CD4-positive, alpha-beta T cell (primary cell): ENCODE measurements around the gene NT5DC1. TPM values are rescaled to one million over a fixed set of nuclear protein-coding genes. Genes with fewer than 3 reads are reported as not detected.

Source experiments
- ATAC-seq: fragments of 200-7000 bp; cut with Tn5 transposase; one replicate; pipeline ENCODE4 v1.10.0; 2022; ENCODE audit warnings: mild to moderate bottlenecking; ENCODE audit not compliant: poor library complexity
- CTCF ChIA-PET: fragments of 350-600 bp; sonication (Branson Sonifier 250); formaldehyde crosslinking; loops from one replicate; lab custom pipeline; 2021; ENCODE audit warnings: antibody characterized with exemption, inconsistent platforms; lab: Charles Lee
- POLR2A ChIA-PET: fragments of 350-600 bp; sonication (Branson Sonifier 250); formaldehyde crosslinking; loops from one replicate; lab custom pipeline; 2021; ENCODE audit warnings: antibody characterized with exemption, inconsistent platforms; lab: Charles Lee
- DNase-seq, 14 experiments: peaks; one replicate each; pipeline ENCODE4 v3.0.0-alpha.2; 2013 to 2020; ENCODE audit warnings: mixed read lengths in 2 of 14
- H3K27ac ChIP-seq, 2 donors: one replicate each; pipeline versions ENCODE4 v1.5.1 to v1.7.0; 2013; ENCODE audit warnings: low read length in 2 of 2, low read depth in 1 of 2, mild to moderate bottlenecking in 1 of 2
- H3K27me3 ChIP-seq, 2 experiments: 1 replicate in 1 of 2; 2 replicates in 1 of 2; pipeline versions ENCODE4 v1.6.1 to v1.7.0; 2013; ENCODE audit warnings: low read length in 2 of 2, control low read depth in 1 of 2, mild to moderate bottlenecking in 1 of 2, moderate library complexity in 1 of 2; ENCODE audit not compliant: insufficient read depth in 2 of 2, control insufficient read depth in 1 of 2
- H3K36me3 ChIP-seq: one replicate; pipeline ENCODE4 v1.6.1; 2013; ENCODE audit warnings: low read length, control low read depth; ENCODE audit not compliant: insufficient read depth
- H3K4me1 ChIP-seq: one replicate; pipeline ENCODE4 v1.6.1; 2013; ENCODE audit warnings: low read length, control low read depth; ENCODE audit not compliant: insufficient read depth
- H3K4me3 ChIP-seq: one replicate; pipeline ENCODE4 v1.5.1; 2013; ENCODE audit warnings: mild to moderate bottlenecking, low read length, moderate library complexity
- H3K9me3 ChIP-seq, 2 experiments: 1 replicate in 1 of 2; 2 replicates in 1 of 2; pipeline versions ENCODE4 v1.6.1 to v1.7.0; 2013; ENCODE audit warnings: low read length in 2 of 2, mild to moderate bottlenecking in 2 of 2, control low read depth in 1 of 2, moderate library complexity in 1 of 2; ENCODE audit not compliant: control insufficient read depth in 1 of 2, insufficient read depth in 1 of 2
- H3K27ac Mint-ChIP-seq: one replicate; pipeline ENCODE4 v1.8.0; 2020; ENCODE audit warnings: mixed read lengths
- H3K27me3 Mint-ChIP-seq: one replicate; pipeline ENCODE4 v1.8.0; 2021; ENCODE audit warnings: mixed read lengths
- H3K36me3 Mint-ChIP-seq: one replicate; pipeline ENCODE4 v1.8.0; 2021; ENCODE audit warnings: low read depth, mixed read lengths
- H3K4me1 Mint-ChIP-seq: one replicate; pipeline ENCODE4 v1.8.0; 2021; ENCODE audit warnings: low read depth, mixed read lengths
- H3K4me3 Mint-ChIP-seq: one replicate; pipeline ENCODE4 v1.8.0; 2020; ENCODE audit warnings: mild to moderate bottlenecking, mixed read lengths
- H3K9me3 Mint-ChIP-seq: one replicate; pipeline ENCODE4 v1.8.0; 2020; ENCODE audit warnings: mixed read lengths
- intact Hi-C, 2 experiments: fragments of 100-400 bp; cut with DNase I in 1 of 2; cut with micrococcal nuclease in 1 of 2; formaldehyde crosslinking; loops; one replicate each; pipeline versions ENCODE4 v1.15.1 to v1.9.0; 2023 to 2025; cut with DNase I, micrococcal nuclease
- total RNA-seq, 174 experiments: library from RNA in 2 of 174; stranded (reverse) in 2 of 174; gene quantifications; one replicate each; pipeline ENCODE4 v1.2.3 and lab custom pipeline; 2021 to 2026
- TF ChIP-seq, protein P1 (sequence below): fragments of 200-600 bp; IDR thresholded peaks from one replicate; pipeline ENCODE4 v1.8.0; 2022; ENCODE audit warnings: antibody characterized with exemption, mild to moderate bottlenecking

Gene NT5DC1
- total RNA-seq, 2 experiments from 2014 or later = 24.2 to 27.2 TPM

- DNase-seq (no peak), ATAC-seq (no peak)
- TF ChIP-seq, protein P1, sequence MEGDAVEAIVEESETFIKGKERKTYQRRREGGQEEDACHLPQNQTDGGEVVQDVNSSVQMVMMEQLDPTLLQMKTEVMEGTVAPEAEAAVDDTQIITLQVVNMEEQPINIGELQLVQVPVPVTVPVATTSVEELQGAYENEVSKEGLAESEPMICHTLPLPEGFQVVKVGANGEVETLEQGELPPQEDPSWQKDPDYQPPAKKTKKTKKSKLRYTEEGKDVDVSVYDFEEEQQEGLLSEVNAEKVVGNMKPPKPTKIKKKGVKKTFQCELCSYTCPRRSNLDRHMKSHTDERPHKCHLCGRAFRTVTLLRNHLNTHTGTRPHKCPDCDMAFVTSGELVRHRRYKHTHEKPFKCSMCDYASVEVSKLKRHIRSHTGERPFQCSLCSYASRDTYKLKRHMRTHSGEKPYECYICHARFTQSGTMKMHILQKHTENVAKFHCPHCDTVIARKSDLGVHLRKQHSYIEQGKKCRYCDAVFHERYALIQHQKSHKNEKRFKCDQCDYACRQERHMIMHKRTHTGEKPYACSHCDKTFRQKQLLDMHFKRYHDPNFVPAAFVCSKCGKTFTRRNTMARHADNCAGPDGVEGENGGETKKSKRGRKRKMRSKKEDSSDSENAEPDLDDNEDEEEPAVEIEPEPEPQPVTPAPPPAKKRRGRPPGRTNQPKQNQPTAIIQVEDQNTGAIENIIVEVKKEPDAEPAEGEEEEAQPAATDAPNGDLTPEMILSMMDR = no peak
- Mint-ChIP-seq H3K4me3 (no peak overlapping the region), H3K4me1 (no peaks in the 10 kb centered on the region), H3K9me3 (no peaks in the 10 kb centered on the region), H3K27me3 (peaks cover 9% of the 10 kb centered on the region), H3K27ac (no peak overlapping the region), H3K36me3 (no peaks in the 10 kb centered on the region)
- Histone ChIP-seq H3K9me3 (no peaks in the 10 kb centered on the region), H3K36me3 (no peaks in the 10 kb centered on the region), H3K27me3 (no peaks in the 10 kb centered on the region), H3K4me3 (no peak overlapping the region), H3K27ac (no peak overlapping the region), H3K4me1 (no peaks in the 10 kb centered on the region)
- intact Hi-C loops = no loop called here
- ChIA-PET CTCF (no interaction called here), POLR2A (no interaction called here)
Measured at GRCh38 chr6:116073765-116074440, 26.8 kb upstream of the NT5DC1 start.

- Mint-ChIP-seq H3K27ac (no peak overlapping the region), H3K27me3 (peaks cover 11% of the 10 kb centered on the region), H3K4me3 (no peak overlapping the region), H3K36me3 (no peaks in the 10 kb centered on the region), H3K9me3 (no peaks in the 10 kb centered on the region), H3K4me1 (no peaks in the 10 kb centered on the region)
- Histone ChIP-seq H3K4me1 (no peaks in the 10 kb centered on the region), H3K9me3 (no peaks in the 10 kb centered on the region), H3K27me3 (no peaks in the 10 kb centered on the region), H3K4me3 (no peak overlapping the region), H3K27ac (no peak overlapping the region), H3K36me3 (no peaks in the 10 kb centered on the region)
- DNase-seq (no peak), ATAC-seq (no peak)
- POLR2A ChIA-PET = no interaction called here
- intact Hi-C loops = no loop called here
- TF ChIP-seq, protein P1 = no peak
- CTCF ChIA-PET = no interaction called here
Measured at GRCh38 chr6:116074732-116075390, 25.8 kb upstream of the NT5DC1 start.

GRCh38 chr6:116078522-116078921 lies 22.1 kb upstream of the NT5DC1 start:
- H3K4me1 Mint-ChIP-seq = no peaks in the 10 kb centered on the region
- ATAC-seq = no peak
- ChIA-PET POLR2A (no interaction called here), CTCF (no interaction called here)
- no peaks in the 10 kb centered on the region for H3K36me3 Mint-ChIP-seq
- Histone ChIP-seq H3K4me3 (no peak overlapping the region), H3K9me3 (no peaks in the 10 kb centered on the region), H3K4me1 (no peaks in the 10 kb centered on the region), H3K27me3 (peaks cover 0 to 7% of the 10 kb centered on the region in 2 experiments), H3K36me3 (no peaks in the 10 kb centered on the region), H3K27ac (no peak overlapping the region)
- no peak overlapping the region for H3K27ac Mint-ChIP-seq
- DNase-seq = no peak
- peaks cover 29% of the 10 kb centered on the region for H3K27me3 Mint-ChIP-seq
- no peaks in the 10 kb centered on the region for H3K9me3 Mint-ChIP-seq
- TF ChIP-seq, protein P1 = no peak
- no peak overlapping the region for H3K4me3 Mint-ChIP-seq
- intact Hi-C loops = no loop called here
